Measurements from ENCODE around the gene DPEP2NB. TPM values are rescaled to one million over a fixed set of nuclear protein-coding genes. Genes with fewer than 3 reads are reported as not detected.

Gene DPEP2NB
- total RNA-seq, 1 experiment from 2014 or later = not detected

DNA sequence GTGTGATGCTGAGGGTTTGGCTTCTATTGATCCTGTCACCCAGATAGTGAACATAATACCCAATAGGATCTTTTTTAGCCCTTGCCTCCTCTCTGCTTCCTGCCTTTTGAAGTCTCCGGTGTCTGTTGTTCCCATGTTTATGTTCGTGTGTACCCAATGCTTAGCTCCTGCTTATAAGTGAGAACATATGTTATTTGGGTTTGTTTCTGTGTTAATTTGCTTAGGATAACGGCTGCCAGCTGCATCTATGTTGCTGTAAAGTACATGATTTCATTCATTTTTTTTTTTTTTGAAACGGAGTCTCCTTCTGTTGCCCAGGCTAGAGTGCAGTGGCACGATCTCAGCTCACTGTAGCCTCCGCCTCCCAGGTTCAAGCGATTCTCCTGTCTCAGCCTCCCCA lies 30.4 kb upstream of the DPEP2NB start:
- no peak overlapping the region for H3K4me3 Mint-ChIP-seq
- H3K14ac ChIP-seq (ENCODE audit: insufficient read depth, low read length) = no peak overlapping the region
- no peaks in the 10 kb centered on the region for H3K4me1 Mint-ChIP-seq

More for the DNA sequence above, 30.4 kb upstream of the DPEP2NB start:
- no peak overlapping the region for H3K9ac ChIP-seq (ENCODE audit: extremely low read depth, insufficient read length, low read length)
- H3K4me1 ChIP-seq (ENCODE audit: insufficient read depth, low read length) = no peaks in the 10 kb centered on the region
- no CpG with 5 or more reads among the region's 7 CpGs for WGBS (ENCODE audit: extremely low coverage, insufficient read length, low lambda C conversion rate)
- H3K9me3 Mint-ChIP-seq = no peaks in the 10 kb centered on the region
- no peak for DNase-seq
- H3K36me3 Mint-ChIP-seq (ENCODE audit: insufficient read depth in 1 of 3, low read depth in 3 of 3) = peaks cover 4 to 16% (median 11%) of the 10 kb centered on the region in 3 experiments; a peak in 6 of 7 replicates
- no peaks in the 10 kb centered on the region for H3K79me1 ChIP-seq (ENCODE audit: insufficient read depth, low read depth, low read length, poor library complexity, severe bottlenecking)
- H3T11ph ChIP-seq (ENCODE audit: low read length) = no peak overlapping the region
- no peaks in the 10 kb centered on the region for H4K20me1 ChIP-seq (ENCODE audit: control insufficient read depth, insufficient read depth, insufficient read length)
- no peaks in the 10 kb centered on the region for H3K9me3 ChIP-seq (ENCODE audit: control insufficient read depth, low read depth, low read length)
- no peak overlapping the region for H3K56ac ChIP-seq (ENCODE audit: insufficient read length, low read depth, low read length)
- H2BK5ac ChIP-seq (ENCODE audit: insufficient read length, low read length) = no peak overlapping the region
- no peak overlapping the region for H3K27ac ChIP-seq (ENCODE audit: insufficient read length, low read depth, low read length)
- no peak overlapping the region for H4K5ac ChIP-seq (ENCODE audit: insufficient read length, low read depth, low read length)
- H3K23ac ChIP-seq (ENCODE audit: insufficient read length, low read depth, low read length) = no peak overlapping the region
- H4K91ac ChIP-seq (ENCODE audit: insufficient read length, low read depth, low read length) = no peak overlapping the region
- H3K23me2 ChIP-seq (ENCODE audit: insufficient read length, low read depth, low read length, poor library complexity, severe bottlenecking) = no peaks in the 10 kb centered on the region
- no peak overlapping the region for H4K8ac ChIP-seq (replicated peaks; ENCODE audit: insufficient read length, low read depth, low read length)
- H2BK20ac ChIP-seq (ENCODE audit: low read depth, low read length, poor library complexity, severe bottlenecking) = no peak overlapping the region
- no peak overlapping the region for H3K4me2 ChIP-seq (ENCODE audit: insufficient read depth, insufficient read length, low read length)
- no peak overlapping the region for H2BK120ac ChIP-seq (ENCODE audit: low read depth, low read length, poor library complexity, severe bottlenecking)
- H2BK15ac ChIP-seq (ENCODE audit: low read depth, low read length) = no peak overlapping the region
- H3K79me2 ChIP-seq (ENCODE audit: insufficient read depth, low read length) = no peaks in the 10 kb centered on the region
- TF ChIP-seq, protein P1, sequence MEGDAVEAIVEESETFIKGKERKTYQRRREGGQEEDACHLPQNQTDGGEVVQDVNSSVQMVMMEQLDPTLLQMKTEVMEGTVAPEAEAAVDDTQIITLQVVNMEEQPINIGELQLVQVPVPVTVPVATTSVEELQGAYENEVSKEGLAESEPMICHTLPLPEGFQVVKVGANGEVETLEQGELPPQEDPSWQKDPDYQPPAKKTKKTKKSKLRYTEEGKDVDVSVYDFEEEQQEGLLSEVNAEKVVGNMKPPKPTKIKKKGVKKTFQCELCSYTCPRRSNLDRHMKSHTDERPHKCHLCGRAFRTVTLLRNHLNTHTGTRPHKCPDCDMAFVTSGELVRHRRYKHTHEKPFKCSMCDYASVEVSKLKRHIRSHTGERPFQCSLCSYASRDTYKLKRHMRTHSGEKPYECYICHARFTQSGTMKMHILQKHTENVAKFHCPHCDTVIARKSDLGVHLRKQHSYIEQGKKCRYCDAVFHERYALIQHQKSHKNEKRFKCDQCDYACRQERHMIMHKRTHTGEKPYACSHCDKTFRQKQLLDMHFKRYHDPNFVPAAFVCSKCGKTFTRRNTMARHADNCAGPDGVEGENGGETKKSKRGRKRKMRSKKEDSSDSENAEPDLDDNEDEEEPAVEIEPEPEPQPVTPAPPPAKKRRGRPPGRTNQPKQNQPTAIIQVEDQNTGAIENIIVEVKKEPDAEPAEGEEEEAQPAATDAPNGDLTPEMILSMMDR (conservative IDR thresholded peaks at IDR 0.05) = no peak
- no peak overlapping the region for H3K18ac ChIP-seq (ENCODE audit: insufficient read length, low read depth, low read length)
- no peaks in the 10 kb centered on the region for H3K27me3 ChIP-seq (ENCODE audit: insufficient read depth, low read length)
- H2AK5ac ChIP-seq (ENCODE audit: insufficient read length, low read length) = no peak overlapping the region
- H2BK12ac ChIP-seq (ENCODE audit: insufficient read length, low read depth, low read length) = no peak overlapping the region
- H2AFZ ChIP-seq (ENCODE audit: low read length) = no peak overlapping the region
- no peak overlapping the region for H3K4ac ChIP-seq (ENCODE audit: low read depth, low read length)
- no peak overlapping the region; a peak in 1 of 7 replicates for H3K27ac Mint-ChIP-seq
- no peaks in the 10 kb centered on the region for H3K27me3 Mint-ChIP-seq (ENCODE audit: low read depth)
